Hepatocyte (in vitro differentiated cells): Measurements from ENCODE around the gene COX7A2. TPM values are rescaled to one million over a fixed set of nuclear protein-coding genes. Genes with fewer than 3 reads are reported as not detected.

Experiments
- DNase-seq: peaks from one replicate; pipeline ENCODE4 v3.0.0-alpha.2; 2016; ENCODE audit warnings: low spot score
- H2AFZ ChIP-seq: fragments of 200-600 bp; sonication (generic); 2 replicates; pipeline ENCODE4 v1.6.0; 2016; ENCODE audit warnings: antibody characterized with exemption, mild to moderate bottlenecking
- H3K27ac ChIP-seq: fragments of 200-600 bp; sonication (generic); 2 replicates; pipeline ENCODE4 v1.5.1; 2016; ENCODE audit warnings: mild to moderate bottlenecking
- H3K27me3 ChIP-seq: fragments of 200-600 bp; sonication (generic); 2 replicates; pipeline ENCODE4 v1.6.1; 2016
- H3K36me3 ChIP-seq: fragments of 200-600 bp; sonication (generic); replicated peaks from 2 replicates; pipeline ENCODE4 v1.5.1; 2016; ENCODE audit warnings: low read depth; ENCODE audit not compliant: insufficient read depth
- H3K4me1 ChIP-seq: fragments of 200-600 bp; sonication (generic); 2 replicates; pipeline ENCODE4 v1.5.1; 2016; ENCODE audit warnings: mild to moderate bottlenecking, moderate library complexity; ENCODE audit not compliant: insufficient read depth
- H3K4me2 ChIP-seq: fragments of 200-600 bp; sonication (generic); 2 replicates; pipeline ENCODE4 v1.6.0; 2016
- H3K4me3 ChIP-seq: fragments of 200-600 bp; sonication (generic); 2 replicates; pipeline ENCODE4 v1.5.1; 2016; ENCODE audit warnings: mild to moderate bottlenecking
- H3K79me2 ChIP-seq: fragments of 200-600 bp; sonication (generic); 2 replicates; pipeline ENCODE4 v1.6.0; 2017; ENCODE audit warnings: mild to moderate bottlenecking
- H3K9me2 ChIP-seq: fragments of 200-600 bp; sonication (generic); replicated peaks from 2 replicates; pipeline ENCODE4 v1.6.0; 2017; ENCODE audit warnings: mild to moderate bottlenecking; ENCODE audit not compliant: insufficient read depth
- H3K9me3 ChIP-seq: fragments of 200-600 bp; sonication (generic); 2 replicates; pipeline ENCODE4 v1.5.1; 2016; ENCODE audit warnings: low read depth, mild to moderate bottlenecking
- H4K20me1 ChIP-seq: fragments of 200-600 bp; sonication (generic); 2 replicates; pipeline ENCODE4 v1.6.0; 2016; ENCODE audit warnings: mild to moderate bottlenecking; ENCODE audit not compliant: insufficient read depth, poor library complexity, severe bottlenecking
- EZH2 ChIP-seq: fragments of 200-600 bp; sonication (generic); IDR thresholded peaks from 2 replicates; pipeline ENCODE4 v1.6.1; 2016; ENCODE audit warnings: antibody characterized with exemption, mild to moderate bottlenecking, borderline replicate concordance
- EZH2phosphoT487 ChIP-seq: fragments of 200-600 bp; sonication (generic); IDR thresholded peaks from one replicate; pipeline ENCODE4 v1.6.1; 2018; ENCODE audit warnings: antibody characterized with exemption, mild to moderate bottlenecking, low read depth, moderate library complexity; ENCODE audit not compliant: unreplicated experiment, severe bottlenecking
- WGBS: methylation state at CpG from one replicate; pipeline ENCODE4 v1.1.6; 2016; ENCODE audit warnings: low lambda C conversion rate; ENCODE audit errors: missing lambda C conversion rate; 5-methylcytosine and 5-hydroxymethylcytosine counted together
- polyA plus RNA-seq: library from polyadenylated mRNA; unstranded; fragments of >200 nt; fragmentation: Nextera tagmentation; extraction: Ambion mirVana; gene quantifications from 2 replicates; pipeline ENCODE4 v1.2.1, GENCODE V29; 2016
- total RNA-seq: library from RNA; depleted of rRNA; stranded (reverse); fragments of >200 nt; gene quantifications from 2 replicates; pipeline ENCODE4 v1.2.3, GENCODE V29; 2014
- TF ChIP-seq, protein P1 (sequence below): fragments of 200-600 bp; sonication (generic); IDR thresholded peaks from 2 replicates; pipeline ENCODE4 v1.5.1; 2016; ENCODE audit warnings: antibody characterized with exemption, mild to moderate bottlenecking; ENCODE audit not compliant: poor library complexity

COX7A2 gene
- total and polyA plus RNA-seq, 2 experiments from 2014 or later: 167 to 703 TPM

GRCh38 chr6:75213732-75214131 lies 29.9 kb downstream of the COX7A2 start:
- H3K4me2 ChIP-seq: no peak overlapping the region
- H3K9me2 ChIP-seq: no peaks in the 10 kb centered on the region
- no peak overlapping the region for H3K27ac ChIP-seq
- H3K4me3 ChIP-seq: no peak overlapping the region
- DNase-seq: no peak
- no peaks in the 10 kb centered on the region for H3K79me2 ChIP-seq
- TF ChIP-seq EZH2phosphoT487 (no peak), EZH2 (no peak)
- TF ChIP-seq, protein P1, sequence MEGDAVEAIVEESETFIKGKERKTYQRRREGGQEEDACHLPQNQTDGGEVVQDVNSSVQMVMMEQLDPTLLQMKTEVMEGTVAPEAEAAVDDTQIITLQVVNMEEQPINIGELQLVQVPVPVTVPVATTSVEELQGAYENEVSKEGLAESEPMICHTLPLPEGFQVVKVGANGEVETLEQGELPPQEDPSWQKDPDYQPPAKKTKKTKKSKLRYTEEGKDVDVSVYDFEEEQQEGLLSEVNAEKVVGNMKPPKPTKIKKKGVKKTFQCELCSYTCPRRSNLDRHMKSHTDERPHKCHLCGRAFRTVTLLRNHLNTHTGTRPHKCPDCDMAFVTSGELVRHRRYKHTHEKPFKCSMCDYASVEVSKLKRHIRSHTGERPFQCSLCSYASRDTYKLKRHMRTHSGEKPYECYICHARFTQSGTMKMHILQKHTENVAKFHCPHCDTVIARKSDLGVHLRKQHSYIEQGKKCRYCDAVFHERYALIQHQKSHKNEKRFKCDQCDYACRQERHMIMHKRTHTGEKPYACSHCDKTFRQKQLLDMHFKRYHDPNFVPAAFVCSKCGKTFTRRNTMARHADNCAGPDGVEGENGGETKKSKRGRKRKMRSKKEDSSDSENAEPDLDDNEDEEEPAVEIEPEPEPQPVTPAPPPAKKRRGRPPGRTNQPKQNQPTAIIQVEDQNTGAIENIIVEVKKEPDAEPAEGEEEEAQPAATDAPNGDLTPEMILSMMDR: no peak
- H3K9me3 ChIP-seq: no peaks in the 10 kb centered on the region
- H3K36me3 ChIP-seq: no peaks in the 10 kb centered on the region
- no peaks in the 10 kb centered on the region for H4K20me1 ChIP-seq
- no peaks in the 10 kb centered on the region for H3K4me1 ChIP-seq
- no peak overlapping the region for H2AFZ ChIP-seq
- WGBS: 80% methylated on average over 2 of the region's 2 CpGs
- H3K27me3 ChIP-seq: no peaks in the 10 kb centered on the region

DNA sequence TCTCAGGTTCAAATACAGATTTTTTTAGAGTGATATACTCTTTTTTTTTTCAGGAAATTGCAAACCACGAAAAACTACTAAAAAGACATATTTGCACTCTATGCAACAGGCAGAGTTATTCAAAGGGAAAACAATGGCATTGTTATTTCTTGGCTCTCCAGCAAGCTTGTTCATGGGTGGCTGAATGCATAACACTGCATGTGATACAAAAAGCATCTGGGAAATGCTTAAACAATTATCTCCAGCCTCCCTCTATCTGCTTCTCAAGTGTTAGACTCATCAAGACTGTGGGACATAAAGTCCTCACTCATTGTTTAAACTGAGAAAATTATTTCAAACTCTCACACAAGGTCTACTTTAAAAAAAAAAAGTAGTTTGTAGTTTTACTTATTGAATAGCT lies 30.5 kb downstream of the COX7A2 start:
- H3K4me1 ChIP-seq: peaks cover 6% of the 10 kb centered on the region
- H4K20me1 ChIP-seq: no peaks in the 10 kb centered on the region
- H3K9me2 ChIP-seq: no peaks in the 10 kb centered on the region
- no peak overlapping the region for H3K27ac ChIP-seq
- H3K9me3 ChIP-seq: no peaks in the 10 kb centered on the region
- no peak overlapping the region for H3K4me2 ChIP-seq
- H3K27me3 ChIP-seq: peaks cover 6% of the 10 kb centered on the region
- H3K79me2 ChIP-seq: no peaks in the 10 kb centered on the region
- TF ChIP-seq EZH2phosphoT487 (no peak), EZH2 (no peak)
- TF ChIP-seq, protein P1: no peak
- no peak overlapping the region for H3K4me3 ChIP-seq
- DNase-seq: no peak
- no peak overlapping the region for H2AFZ ChIP-seq
- no peaks in the 10 kb centered on the region for H3K36me3 ChIP-seq
- 32% methylated on average over 1 of the region's 1 CpG for WGBS

DNA sequence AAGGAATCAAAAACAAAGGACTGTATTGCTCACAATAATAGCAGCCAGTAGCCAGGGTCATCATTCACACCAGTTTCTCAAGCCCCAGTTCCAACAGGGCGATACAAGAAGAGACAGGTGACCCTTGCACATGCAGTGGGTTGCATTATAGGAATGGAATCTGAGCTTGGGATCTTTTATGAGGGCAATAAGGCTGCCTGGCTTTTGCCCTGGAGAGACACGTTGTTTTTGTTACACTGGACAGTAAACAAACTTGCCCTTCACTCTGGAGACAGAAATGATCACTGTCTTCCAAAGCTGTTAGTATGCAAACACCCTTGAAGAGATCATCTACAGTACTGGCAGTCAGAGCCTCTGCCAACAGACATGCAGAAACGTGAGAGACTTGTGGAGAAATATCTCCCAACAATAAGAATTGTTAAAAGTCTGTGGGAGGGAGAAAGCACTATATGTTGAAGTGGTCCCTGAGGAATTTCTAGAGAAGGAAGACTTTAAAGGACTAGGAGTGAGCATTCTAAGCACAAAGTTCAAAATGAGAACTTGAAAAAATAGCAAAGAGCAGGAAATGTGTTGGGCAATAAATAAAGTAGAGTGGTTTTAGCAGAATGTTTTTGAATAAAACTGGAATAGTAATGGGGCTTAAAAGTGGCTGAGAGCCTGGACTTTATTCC lies 31.5 kb downstream of the COX7A2 start:
- peak; percentile 55 for DNase-seq
- no peak for TF ChIP-seq EZH2
- TF ChIP-seq, protein P1: no peak
- TF ChIP-seq EZH2phosphoT487: no peak
- H3K9me3 ChIP-seq: no peaks in the 10 kb centered on the region
- H3K79me2 ChIP-seq: no peaks in the 10 kb centered on the region
- H2AFZ ChIP-seq: no peak overlapping the region
- 18% methylated on average over 3 of the region's 3 CpGs for WGBS
- H3K4me3 ChIP-seq: no peak overlapping the region
- H3K4me2 ChIP-seq: peak overlapping the region; percentile 23
- H3K27me3 ChIP-seq: peaks cover 14% of the 10 kb centered on the region
- H4K20me1 ChIP-seq: no peaks in the 10 kb centered on the region
- H3K36me3 ChIP-seq: no peaks in the 10 kb centered on the region
- peak overlapping the region; percentile 47 for H3K27ac ChIP-seq
- no peaks in the 10 kb centered on the region for H3K9me2 ChIP-seq
- peaks cover 14% of the 10 kb centered on the region for H3K4me1 ChIP-seq
